GM12878 (cell line): Measurements from ENCODE around the gene FOXL3. TPM values are rescaled to one million over a fixed set of nuclear protein-coding genes. Genes with fewer than 3 reads are reported as not detected.

Experiments used
- ATAC-seq: fragments of 200-7000 bp; cut with Tn5 transposase; 3 replicates; pipeline ENCODE4 v1.9.1; 2020; ENCODE audit warnings: mild to moderate bottlenecking, moderate library complexity
- BruUV-seq: library from RNA; stranded (reverse); fragments of 400-500 nt; replicated peaks from 2 replicates; lab custom pipeline; 2021; lab: Mats Ljungman, UMichigan
- CTCF ChIA-PET: fragments of 300-600 bp; sonication (Branson Sonifier 250); formaldehyde crosslinking; extraction: SDS; loops from one replicate; lab custom pipeline; 2021; ENCODE audit warnings: inconsistent platforms; lab: Yijun Ruan, JAX
- POLR2A ChIA-PET: fragments of 350-600 bp; formaldehyde crosslinking; extraction: SDS; loops from one replicate; lab custom pipeline; 2021; ENCODE audit warnings: inconsistent platforms; lab: Charles Lee
- RAD21 ChIA-PET: fragments of 300-600 bp; sonication (Branson Sonifier 250); formaldehyde crosslinking; loops from one replicate; lab custom pipeline; 2023; ENCODE audit warnings: antibody characterized with exemption; ENCODE audit not compliant: unreplicated experiment; lab: Charles Lee
- SMC1A ChIA-PET: fragments of 300-600 bp; sonication (Branson Sonifier 250); formaldehyde crosslinking; loops from one replicate; lab custom pipeline; 2023; ENCODE audit not compliant: unreplicated experiment, uncharacterized antibody; lab: Charles Lee
- DNase-seq: peaks from one replicate; pipeline ENCODE4 v3.0.0-alpha.2; 2011; ENCODE audit warnings: low read depth, low spot score
- FAIRE-seq: peaks from 3 replicates; lab custom pipeline; 2011; peaks lifted over from hg19 to GRCh38; lab: Jason Lieb, UNC
- H2AFZ ChIP-seq: 2 replicates; pipeline ENCODE4 v1.6.0; 2011; ENCODE audit warnings: low read depth, low read length, control low read depth; ENCODE audit not compliant: control insufficient read depth
- H3K27ac ChIP-seq: 2 replicates; pipeline ENCODE4 v1.5.1; 2011; ENCODE audit warnings: control low read depth; ENCODE audit not compliant: control insufficient read depth, insufficient read depth
- H3K27me3 ChIP-seq, 2 experiments: replicated peaks in 1 of 2; 2 replicates each; pipeline versions ENCODE4 v1.6.0 to v1.6.1; 2011; ENCODE audit warnings: low read length in 1 of 2; ENCODE audit not compliant: control insufficient read depth in 2 of 2, insufficient read depth in 2 of 2
- H3K36me3 ChIP-seq, 2 experiments: 2 replicates each; pipeline ENCODE4 v1.5.1; 2011; ENCODE audit warnings: low read length in 1 of 2; ENCODE audit not compliant: control insufficient read depth in 2 of 2, insufficient read depth in 2 of 2
- H3K4me1 ChIP-seq: 2 replicates; pipeline ENCODE4 v1.6.1; 2011; ENCODE audit warnings: mild to moderate bottlenecking, low read length, moderate library complexity, mixed read lengths; ENCODE audit not compliant: control insufficient read depth, insufficient read depth
- H3K4me2 ChIP-seq: 2 replicates; pipeline ENCODE4 v1.6.0; 2011; ENCODE audit warnings: control low read depth; ENCODE audit not compliant: control insufficient read depth, insufficient read depth
- H3K4me3 ChIP-seq: fragments of 200-600 bp; sonication (generic); 2 replicates; pipeline ENCODE4 v1.5.1; 2016
- H3K79me2 ChIP-seq: 2 replicates; pipeline ENCODE4 v1.6.0; 2011; ENCODE audit warnings: low read length; ENCODE audit not compliant: control insufficient read depth, insufficient read depth
- H3K9ac ChIP-seq: 2 replicates; pipeline ENCODE4 v1.8.0; 2011; ENCODE audit warnings: low read length, control low read depth, mixed read lengths; ENCODE audit not compliant: control insufficient read depth, insufficient read depth
- H3K9me3 ChIP-seq: replicated peaks from 3 replicates; pipeline ENCODE4 v1.5.1; 2011; ENCODE audit warnings: mild to moderate bottlenecking, low read length; ENCODE audit not compliant: control insufficient read depth, insufficient read depth
- H4K20me1 ChIP-seq: 2 replicates; pipeline ENCODE4 v1.6.0; 2011; ENCODE audit not compliant: control insufficient read depth, insufficient read depth
- ATF3 ChIP-seq: IDR thresholded peaks from 2 replicates; pipeline ENCODE4 v1.6.1; 2011; ENCODE audit warnings: low read depth, mild to moderate bottlenecking, low read length, moderate library complexity, borderline replicate concordance; ENCODE audit errors: extremely low read depth
- BCL11A ChIP-seq: IDR thresholded peaks from 2 replicates; pipeline ENCODE4 v1.6.1; 2011; ENCODE audit warnings: low read depth, low read length
- CHD1 ChIP-seq: IDR thresholded peaks from 2 replicates; pipeline ENCODE4 v1.6.1; 2012; ENCODE audit warnings: low read depth, low read length, improper control_type of control experiment
- E2F4 ChIP-seq: IDR thresholded peaks from 2 replicates; pipeline ENCODE4 v1.6.1; 2012; ENCODE audit warnings: low read depth, low read length, improper control_type of control experiment
- GABPA ChIP-seq: IDR thresholded peaks from 2 replicates; pipeline ENCODE4 v1.6.1; 2014; ENCODE audit warnings: antibody characterized with exemption, low read depth, mild to moderate bottlenecking, inconsistent platforms
- HDAC6 ChIP-seq: fragments of 200-600 bp; sonication (generic); IDR thresholded peaks from one replicate; pipeline ENCODE4 v1.8.0; 2017; ENCODE audit warnings: antibody characterized with exemption; ENCODE audit not compliant: unreplicated experiment
- NFIC ChIP-seq: IDR thresholded peaks from 2 replicates; pipeline ENCODE4 v1.6.1; 2012; ENCODE audit warnings: low read depth, mild to moderate bottlenecking, inconsistent platforms, low read length, moderate library complexity
- POLR2AphosphoS5 ChIP-seq: IDR thresholded peaks from 2 replicates; pipeline ENCODE4 v1.6.1; 2011; ENCODE audit warnings: mild to moderate bottlenecking, low read length, inconsistent platforms
- RELA ChIP-seq: fragments of 450-650 bp; IDR thresholded peaks from 2 replicates; pipeline ENCODE4 v1.8.0; 2014; ENCODE audit warnings: borderline replicate concordance; ENCODE audit not compliant: partially characterized antibody
- STAT1 ChIP-seq: fragments of 450-650 bp; conservative IDR thresholded peaks from 2 replicates; pipeline ENCODE4 v1.6.1; 2014; ENCODE audit warnings: antibody characterized with exemption, mild to moderate bottlenecking
- SUPT20H ChIP-seq: IDR thresholded peaks from 2 replicates; pipeline ENCODE4 v1.6.1; 2011; ENCODE audit warnings: low read depth, mild to moderate bottlenecking, low read length, moderate library complexity, borderline replicate concordance; ENCODE audit not compliant: control insufficient read depth
- TCF3 ChIP-seq: IDR thresholded peaks from 2 replicates; pipeline ENCODE4 v1.6.1; 2012; ENCODE audit warnings: low read depth, mild to moderate bottlenecking, low read length, borderline replicate concordance; ENCODE audit not compliant: insufficient read depth
- ZNF687 ChIP-seq: fragments of 450-650 bp; IDR thresholded peaks from 2 replicates; pipeline ENCODE4 v1.6.1; 2017; ENCODE audit warnings: mild to moderate bottlenecking, moderate library complexity
- WGBS: methylation state at CpG from one replicate; pipeline ENCODE4 v1.1.6; 2016; ENCODE audit warnings: low lambda C conversion rate; ENCODE audit not compliant: insufficient replicate concordance, insufficient coverage; ENCODE audit errors: missing lambda C conversion rate; 5-methylcytosine and 5-hydroxymethylcytosine counted together
- in situ Hi-C: fragments of 300-500 bp; cut with MboI; formaldehyde crosslinking; loops from 9 replicates; pipeline ENCODE4 v1.14.3; 2018; ENCODE audit warnings: mixed read lengths
- intact Hi-C: fragments of 100-400 bp; cut with micrococcal nuclease; formaldehyde crosslinking; loops from one replicate; pipeline ENCODE4 v1.14.2; 2022; ENCODE audit not compliant: unreplicated experiment
- polyA plus RNA-seq, 11 experiments: library from polyadenylated mRNA; depleted of rRNA in 4 of 11; unstranded in 6 of 11; stranded (reverse) in 5 of 11; fragments of >200 nt; fragmentation: Nextera tagmentation in 4 of 11; fragmentation: Illumina TruSeq in 1 of 11; extraction: Ambion mirVana in 4 of 11; extraction: Trizol in 1 of 11; gene quantifications; 1 replicate in 1 of 11; 2 replicates in 10 of 11; pipeline versions ENCODE4 v1.2.1 to v1.2.3, GENCODE V29; 2011 to 2016; ENCODE audit warnings: inconsistent platforms in 2 of 11, missing spikeins in 2 of 11, low read depth in 1 of 11
- total RNA-seq, 4 experiments: library from RNA; depleted of rRNA in 3 of 4; stranded (reverse); fragments of >200 nt in 3 of 4; fragmentation: Illumina TruSeq in 1 of 4; extraction: Trizol in 1 of 4; gene quantifications; 2 replicates each; pipeline versions ENCODE4 v1.2.1 to v1.2.3, GENCODE V29; 2013 to 2021
- TF ChIP-seq, protein P1 (sequence below), 3 experiments: IDR thresholded peaks in 2 of 3; conservative IDR thresholded peaks in 1 of 3; 2 replicates each; pipeline ENCODE4 v1.5.1; 2011; ENCODE audit warnings: low read depth in 3 of 3, low read length in 3 of 3, mild to moderate bottlenecking in 3 of 3, control low read depth in 2 of 3, moderate library complexity in 2 of 3, inconsistent platforms in 1 of 3, mixed read lengths in 1 of 3; ENCODE audit not compliant: control insufficient read depth in 2 of 3, insufficient read depth in 1 of 3; ENCODE audit errors: extremely low read depth in 1 of 3

Gene FOXL3
- total and polyA plus RNA-seq, 10 of the 15 experiments (the other 5 are each of a cell fraction or from before 2014, with no cell fraction given), result not detected

DNA sequence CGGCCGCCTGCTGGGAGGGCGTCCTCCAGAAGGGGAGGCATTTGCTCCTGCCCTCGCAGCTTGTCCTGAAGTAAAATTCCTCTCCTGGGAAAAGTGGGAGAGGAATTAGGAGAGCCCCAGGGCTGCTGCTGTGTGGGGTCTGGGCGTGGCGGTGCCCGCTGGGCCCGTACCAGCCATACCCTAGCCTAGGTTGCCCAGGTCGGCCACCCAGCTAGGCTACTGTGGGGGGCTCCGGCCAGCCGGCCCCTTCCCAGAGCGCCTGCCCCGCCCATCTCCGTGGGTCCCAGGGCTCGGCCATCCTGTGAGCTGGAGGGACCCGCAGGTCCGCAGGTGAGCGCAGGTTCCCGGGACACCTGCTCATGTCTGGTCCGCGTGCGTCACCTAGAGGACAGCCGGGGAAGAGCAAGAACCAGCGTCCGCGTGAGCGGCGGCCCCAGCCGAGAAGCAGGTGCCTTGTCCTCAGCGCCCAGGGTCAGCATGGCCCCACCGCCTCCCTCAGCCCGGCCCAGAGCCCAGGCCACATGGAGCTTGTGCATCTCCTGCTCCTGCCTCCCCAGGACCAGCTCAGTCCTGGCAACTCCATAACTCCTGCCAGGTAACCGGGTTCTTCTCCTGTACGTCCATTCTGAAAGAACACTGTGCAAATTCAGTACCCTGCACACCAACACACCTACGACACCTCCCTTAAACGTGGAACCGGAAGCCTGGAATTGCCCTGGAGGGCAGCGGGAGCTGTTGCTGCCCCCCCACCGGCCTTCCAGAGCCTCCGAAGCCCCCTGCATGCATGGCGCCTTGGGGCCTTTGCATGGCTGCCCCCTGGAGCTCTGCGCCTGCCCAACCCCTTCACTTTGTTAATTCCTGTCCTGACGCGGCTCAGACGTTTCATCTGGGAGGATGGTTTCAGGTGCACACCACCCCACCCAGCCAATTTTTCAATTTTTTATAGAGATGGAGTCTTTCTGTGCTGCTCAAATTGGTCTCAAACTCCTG, 22.8 kb upstream of the FOXL3 start (continued):
- TF ChIP-seq, protein P1, sequence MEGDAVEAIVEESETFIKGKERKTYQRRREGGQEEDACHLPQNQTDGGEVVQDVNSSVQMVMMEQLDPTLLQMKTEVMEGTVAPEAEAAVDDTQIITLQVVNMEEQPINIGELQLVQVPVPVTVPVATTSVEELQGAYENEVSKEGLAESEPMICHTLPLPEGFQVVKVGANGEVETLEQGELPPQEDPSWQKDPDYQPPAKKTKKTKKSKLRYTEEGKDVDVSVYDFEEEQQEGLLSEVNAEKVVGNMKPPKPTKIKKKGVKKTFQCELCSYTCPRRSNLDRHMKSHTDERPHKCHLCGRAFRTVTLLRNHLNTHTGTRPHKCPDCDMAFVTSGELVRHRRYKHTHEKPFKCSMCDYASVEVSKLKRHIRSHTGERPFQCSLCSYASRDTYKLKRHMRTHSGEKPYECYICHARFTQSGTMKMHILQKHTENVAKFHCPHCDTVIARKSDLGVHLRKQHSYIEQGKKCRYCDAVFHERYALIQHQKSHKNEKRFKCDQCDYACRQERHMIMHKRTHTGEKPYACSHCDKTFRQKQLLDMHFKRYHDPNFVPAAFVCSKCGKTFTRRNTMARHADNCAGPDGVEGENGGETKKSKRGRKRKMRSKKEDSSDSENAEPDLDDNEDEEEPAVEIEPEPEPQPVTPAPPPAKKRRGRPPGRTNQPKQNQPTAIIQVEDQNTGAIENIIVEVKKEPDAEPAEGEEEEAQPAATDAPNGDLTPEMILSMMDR (IDR thresholded peaks at IDR 0.05 in 2 of 3, conservative IDR thresholded peaks at IDR 0.05 in 1 of 3; ENCODE audit: control insufficient read depth in 2 of 3, extremely low read depth in 1 of 3, insufficient read depth in 1 of 3, low read depth in 3 of 3, low read length in 3 of 3), result no peak
- no peak for TF ChIP-seq TCF3
- no peak for TF ChIP-seq SUPT20H

GRCh38 chr7:268991-269390, 21.0 kb upstream of the FOXL3 start:
- no TSS peak for BruUV-seq
- 83% methylated on average over 10 of the region's 12 CpGs for WGBS
- DNase-seq (no peak), FAIRE-seq (no peak), ATAC-seq (no peak)
- H3K4me2 ChIP-seq, result no peak overlapping the region
- RAD21 ChIA-PET, result no interaction called here
- H3K27ac ChIP-seq, result no peak overlapping the region
- in situ Hi-C loops, result no loop called here
- H3K4me3 ChIP-seq, result no peak overlapping the region
- CTCF ChIA-PET, result no interaction called here
- H3K9ac ChIP-seq, result no peak overlapping the region
- no peaks in the 10 kb centered on the region for H3K36me3 ChIP-seq
- SMC1A ChIA-PET, result no interaction called here
- no peaks in the 10 kb centered on the region for H3K27me3 ChIP-seq
- no peak overlapping the region for H2AFZ ChIP-seq
- no peaks in the 10 kb centered on the region for H4K20me1 ChIP-seq
- intact Hi-C loops, result no loop called here
- no peaks in the 10 kb centered on the region for H3K4me1 ChIP-seq
- no peaks in the 10 kb centered on the region; the same call in 2 of the 3 replicates for H3K9me3 ChIP-seq
- H3K79me2 ChIP-seq, result no peaks in the 10 kb centered on the region
- POLR2A ChIA-PET, result no interaction called here
- TF ChIP-seq CHD1 (no peak), NFIC (no peak), ATF3 (no peak), GABPA (no peak), POLR2AphosphoS5 (no peak), STAT1 (no peak), HDAC6 (no peak), BCL11A (no peak), RELA (no peak), E2F4 (no peak), ZNF687 (no peak)
